Measurements from ENCODE around the gene BLOC1S1. TPM values are rescaled to one million over a fixed set of nuclear protein-coding genes. Genes with fewer than 3 reads are reported as not detected.

Gene BLOC1S1
- total and polyA plus RNA-seq, 9 of the 15 experiments (the other 6 are each of a cell fraction or from before 2014, with no cell fraction given), result 75.2 to 161 (median 98.8) TPM

- TF ChIP-seq RBM14 (IDR thresholded peaks at IDR 0.05; ENCODE audit: borderline replicate concordance, insufficient read depth, low read depth, low read length) (no peak), ARID3A (IDR thresholded peaks at IDR 0.05; ENCODE audit: borderline replicate concordance, low read depth, low read length) (no peak), ATF3 (IDR thresholded peaks at IDR 0.05) (no peak), ATF3 (CRISPR knock-in tag; conservative IDR thresholded peaks at IDR 0.05) (no peak), PTRF (tag; IDR thresholded peaks at IDR 0.05) (no peak), SAFB (IDR thresholded peaks at IDR 0.05; ENCODE audit: borderline replicate concordance, low read depth, low read length) (no peak), RBBP5 (IDR thresholded peaks at IDR 0.05; ENCODE audit: borderline replicate concordance, insufficient read depth, low read length, poor library complexity, severe bottlenecking) (peak; percentile 9), RBM15 (IDR thresholded peaks at IDR 0.05; ENCODE audit: insufficient read depth, low read length) (no peak), KDM4B (IDR thresholded peaks at IDR 0.05; ENCODE audit: borderline replicate concordance in 2 of 2, low read depth in 1 of 2) (no peak), XRCC5 (IDR thresholded peaks at IDR 0.05; ENCODE audit: low read depth, low read length) (no peak), CLOCK (CRISPR knock-in tag; IDR thresholded peaks at IDR 0.05; ENCODE audit: borderline replicate concordance) (no peak), DLX4 (CRISPR knock-in tag; IDR thresholded peaks at IDR 0.05) (no peak), ZNF41 (CRISPR knock-in tag; conservative IDR thresholded peaks at IDR 0.05) (no peak), ZNF347 (CRISPR knock-in tag; IDR thresholded peaks at IDR 0.05; ENCODE audit: low read depth) (no peak), ZNF324 (CRISPR knock-in tag; IDR thresholded peaks at IDR 0.05) (no peak)
- TF ChIP-seq, protein P1, sequence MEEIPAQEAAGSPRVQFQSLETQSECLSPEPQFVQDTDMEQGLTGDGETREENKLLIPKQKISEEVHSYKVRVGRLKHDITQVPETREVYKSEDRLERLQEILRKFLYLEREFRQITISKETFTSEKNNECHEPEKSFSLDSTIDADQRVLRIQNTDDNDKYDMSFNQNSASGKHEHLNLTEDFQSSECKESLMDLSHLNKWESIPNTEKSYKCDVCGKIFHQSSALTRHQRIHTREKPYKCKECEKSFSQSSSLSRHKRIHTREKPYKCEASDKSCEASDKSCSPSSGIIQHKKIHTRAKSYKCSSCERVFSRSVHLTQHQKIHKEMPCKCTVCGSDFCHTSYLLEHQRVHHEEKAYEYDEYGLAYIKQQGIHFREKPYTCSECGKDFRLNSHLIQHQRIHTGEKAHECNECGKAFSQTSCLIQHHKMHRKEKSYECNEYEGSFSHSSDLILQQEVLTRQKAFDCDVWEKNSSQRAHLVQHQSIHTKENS (CRISPR knock-in tag; IDR thresholded peaks at IDR 0.05), result no peak
Measured at GRCh38 chr12:55728186-55728938, 12.5 kb downstream of the BLOC1S1 start (continued).
